NAMALWA (cell line): Measurements from ENCODE around the gene KARS1.
"Not testable (repeated sequence)": the region's sequence is repeated elsewhere in the genome, so short reads cannot be mapped to it uniquely, and the experiment has no call there.

Source experiments
- DNase-seq: peaks from one replicate; pipeline ENCODE4 v3.0.0-alpha.2; 2015; ENCODE audit warnings: low spot score

The KARS1 gene

GRCh38 chr16:75624921-75625334, 22.5 kb downstream of the KARS1 start:
- DNase-seq, result no peak

GRCh38 chr16:75622761-75623605, 24.5 kb downstream of the KARS1 start, which contains the start of gene ADAT1:
TSS of gene ADAT1 (minus strand) at chr16:75623281. CDS start at chr16:75620799, 2,482 bp downstream.
- peak; percentile 99 for DNase-seq

GRCh38 chr16:75621170-75621477, 26.3 kb downstream of the KARS1 start:
- peak; percentile 72 for DNase-seq

GRCh38 chr16:75620326-75621169, 26.9 kb downstream of the KARS1 start:
- DNase-seq, result no peak

- no peak for DNase-seq
Observed at GRCh38 chr16:75618780-75619179, 28.7 kb downstream of the KARS1 start.

GRCh38 chr16:75617121-75617520, 30.3 kb downstream of the KARS1 start:
- no peak for DNase-seq

GRCh38 chr16:75616521-75617010, 30.9 kb downstream of the KARS1 start:
- no peak for DNase-seq

GRCh38 chr16:75615619-75616018, 31.8 kb downstream of the KARS1 start:
- DNase-seq, result no peak

- no peak for DNase-seq
Observed at GRCh38 chr16:75614066-75614897, 33.2 kb downstream of the KARS1 start.

GRCh38 chr16:75606507-75606906, 41.0 kb downstream of the KARS1 start:
- no peak for DNase-seq

GRCh38 chr16:75603241-75603640, 44.2 kb downstream of the KARS1 start:
- no peak for DNase-seq

- no peak for DNase-seq
Observed at GRCh38 chr16:75599452-75600277, 47.8 kb downstream of the KARS1 start.

GRCh38 chr16:75593825-75594820, 53.3 kb downstream of the KARS1 start:
- DNase-seq, result peak; percentile 66

- DNase-seq, result no peak
Observed at GRCh38 chr16:75593308-75593707, 54.2 kb downstream of the KARS1 start.

GRCh38 chr16:75591927-75592326, 55.5 kb downstream of the KARS1 start:
- not testable (repeated sequence) for DNase-seq

- no peak for DNase-seq
Observed at GRCh38 chr16:75590920-75591843, 56.3 kb downstream of the KARS1 start.

- DNase-seq, result no peak
Observed at GRCh38 chr16:75589306-75589705, 58.2 kb downstream of the KARS1 start.

GRCh38 chr16:75588716-75589115, 58.7 kb downstream of the KARS1 start:
- no peak for DNase-seq

GRCh38 chr16:75584108-75584507, 63.4 kb downstream of the KARS1 start:
- DNase-seq, result peak; percentile 24
